ENCODE data around the gene PSTPIP1.

The PSTPIP1 gene

GRCh38 chr15:77032052-77032646, 37.2 kb downstream of the PSTPIP1 start:
- Mint-ChIP-seq H3K9me3 (no peaks in the 10 kb centered on the region), H3K27me3 (peaks cover 1% of the 10 kb centered on the region), H3K4me1 (peaks cover 8% of the 10 kb centered on the region), H3K36me3 (ENCODE audit: low read depth) (peaks cover 29% of the 10 kb centered on the region), H3K4me3 (no peak overlapping the region), H3K27ac (peak overlapping the region; percentile 54)
- DNase-seq (no peak), ATAC-seq (no peak)

GRCh38 chr15:77032647-77033416, 37.9 kb downstream of the PSTPIP1 start:
- Mint-ChIP-seq H3K27ac (no peak overlapping the region), H3K9me3 (peaks cover 4% of the 10 kb centered on the region), H3K4me1 (peaks cover 9% of the 10 kb centered on the region), H3K27me3 (peaks cover 1% of the 10 kb centered on the region), H3K36me3 (ENCODE audit: low read depth) (peaks cover 32% of the 10 kb centered on the region), H3K4me3 (no peak overlapping the region)
- ATAC-seq (no peak), DNase-seq (no peak)

DNA sequence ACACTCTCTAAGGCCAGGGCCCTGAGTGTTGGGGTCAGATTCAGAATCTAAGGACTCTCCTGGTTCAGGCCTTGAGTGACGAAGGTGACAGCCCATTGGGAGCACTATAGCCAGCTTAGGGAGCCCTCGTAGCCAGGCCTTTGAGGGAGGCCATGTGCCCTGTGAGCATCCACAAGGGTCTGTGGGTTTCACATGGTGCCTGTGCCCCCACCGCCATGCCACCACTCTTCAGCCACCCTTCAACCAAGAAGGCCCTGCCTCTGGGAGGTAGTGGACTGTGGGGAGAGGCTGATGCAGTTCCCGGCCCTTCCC, 38.4 kb downstream of the PSTPIP1 start:
- Mint-ChIP-seq H3K27me3 (peaks cover 1% of the 10 kb centered on the region), H3K4me1 (peaks cover 9% of the 10 kb centered on the region), H3K4me3 (no peak overlapping the region), H3K27ac (no peak overlapping the region), H3K36me3 (ENCODE audit: low read depth) (peaks cover 32% of the 10 kb centered on the region), H3K9me3 (peaks cover 4% of the 10 kb centered on the region)
- ATAC-seq, result no peak
- no peak for DNase-seq

- no peak for DNase-seq
- peaks cover 29% of the 10 kb centered on the region for H3K36me3 Mint-ChIP-seq (ENCODE audit: low read depth)
These were observed 39.1 kb downstream of the PSTPIP1 start for GRCh38 chr15:77033729-77034671.

GRCh38 chr15:77034695-77035489, 40.0 kb downstream of the PSTPIP1 start:
- peaks cover 25% of the 10 kb centered on the region for H3K36me3 Mint-ChIP-seq (ENCODE audit: low read depth)
- peak overlapping the region; percentile 52 for H3K27ac Mint-ChIP-seq
- peaks cover 4% of the 10 kb centered on the region for H3K9me3 Mint-ChIP-seq
- peaks cover 6% of the 10 kb centered on the region for H3K4me1 Mint-ChIP-seq
- ATAC-seq, result peak; percentile 20
- H3K27me3 Mint-ChIP-seq, result peaks cover 1% of the 10 kb centered on the region
- no peak overlapping the region for H3K4me3 Mint-ChIP-seq
- peak; percentile 70 for DNase-seq

More at GRCh38 chr15:77033729-77034671, 39.1 kb downstream of the PSTPIP1 start:
- H3K9me3 Mint-ChIP-seq, result peaks cover 4% of the 10 kb centered on the region
- no peak for ATAC-seq
- H3K27me3 Mint-ChIP-seq, result peaks cover 1% of the 10 kb centered on the region
- H3K4me1 Mint-ChIP-seq, result peaks cover 6% of the 10 kb centered on the region
- H3K4me3 Mint-ChIP-seq, result no peak overlapping the region
- peak overlapping the region; percentile 62 for H3K27ac Mint-ChIP-seq

DNA sequence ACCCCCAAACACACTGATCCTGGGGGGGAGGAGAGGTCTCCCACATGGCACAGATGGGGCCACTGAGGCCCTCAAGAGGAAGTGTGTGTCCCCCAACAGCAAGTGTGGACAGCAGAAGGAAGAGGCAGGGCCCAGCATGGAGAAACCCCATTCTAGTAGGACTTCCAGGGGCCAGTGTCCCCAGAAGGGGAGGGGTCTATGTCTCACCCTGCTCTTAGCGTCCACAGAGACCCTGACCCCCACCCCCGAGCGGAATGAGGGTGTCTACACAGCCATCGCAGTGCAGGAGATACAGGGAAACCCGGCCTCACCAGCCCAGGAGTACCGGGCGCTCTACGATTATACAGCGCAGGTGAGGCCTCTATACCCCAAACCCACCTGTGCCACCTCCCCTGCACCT, 40.7 kb downstream of the PSTPIP1 start:
- Mint-ChIP-seq H3K4me3 (no peak overlapping the region), H3K4me1 (peaks cover 6% of the 10 kb centered on the region), H3K36me3 (ENCODE audit: low read depth) (peaks cover 27% of the 10 kb centered on the region), H3K27ac (no peak overlapping the region), H3K9me3 (peaks cover 4% of the 10 kb centered on the region), H3K27me3 (peaks cover 1% of the 10 kb centered on the region)
- DNase-seq (no peak), ATAC-seq (no peak)

- peaks cover 1% of the 10 kb centered on the region for H3K27me3 Mint-ChIP-seq
- ATAC-seq (no peak), DNase-seq (no peak)
- H3K27ac Mint-ChIP-seq, result peak overlapping the region; percentile 52
- H3K4me3 Mint-ChIP-seq, result no peak overlapping the region
- H3K4me1 Mint-ChIP-seq, result peaks cover 9% of the 10 kb centered on the region
- H3K9me3 Mint-ChIP-seq, result peaks cover 4% of the 10 kb centered on the region
- H3K36me3 Mint-ChIP-seq (ENCODE audit: low read depth), result peaks cover 32% of the 10 kb centered on the region
These were observed 41.1 kb downstream of the PSTPIP1 start for GRCh38 chr15:77035999-77036471.

GRCh38 chr15:77036537-77037387, 41.8 kb downstream of the PSTPIP1 start:
- DNase-seq, result no peak
- H3K27me3 Mint-ChIP-seq, result peaks cover 1% of the 10 kb centered on the region
- peaks cover 37% of the 10 kb centered on the region for H3K36me3 Mint-ChIP-seq (ENCODE audit: low read depth)
- H3K9me3 Mint-ChIP-seq, result peaks cover 4% of the 10 kb centered on the region
- H3K4me3 Mint-ChIP-seq, result no peak overlapping the region
- H3K27ac Mint-ChIP-seq, result peak overlapping the region; percentile 69
- peaks cover 11% of the 10 kb centered on the region for H3K4me1 Mint-ChIP-seq
- ATAC-seq, result no peak

GRCh38 chr15:77037388-77038209, 42.7 kb downstream of the PSTPIP1 start:
- H3K4me3 Mint-ChIP-seq, result peak overlapping the region; percentile 17
- peaks cover 4% of the 10 kb centered on the region for H3K9me3 Mint-ChIP-seq
- DNase-seq, result no peak
- H3K4me1 Mint-ChIP-seq, result peaks cover 11% of the 10 kb centered on the region
- no peak for ATAC-seq
- peak overlapping the region; percentile 69 for H3K27ac Mint-ChIP-seq
- H3K27me3 Mint-ChIP-seq, result peaks cover 1% of the 10 kb centered on the region
- H3K36me3 Mint-ChIP-seq (ENCODE audit: low read depth), result peaks cover 40% of the 10 kb centered on the region

DNA sequence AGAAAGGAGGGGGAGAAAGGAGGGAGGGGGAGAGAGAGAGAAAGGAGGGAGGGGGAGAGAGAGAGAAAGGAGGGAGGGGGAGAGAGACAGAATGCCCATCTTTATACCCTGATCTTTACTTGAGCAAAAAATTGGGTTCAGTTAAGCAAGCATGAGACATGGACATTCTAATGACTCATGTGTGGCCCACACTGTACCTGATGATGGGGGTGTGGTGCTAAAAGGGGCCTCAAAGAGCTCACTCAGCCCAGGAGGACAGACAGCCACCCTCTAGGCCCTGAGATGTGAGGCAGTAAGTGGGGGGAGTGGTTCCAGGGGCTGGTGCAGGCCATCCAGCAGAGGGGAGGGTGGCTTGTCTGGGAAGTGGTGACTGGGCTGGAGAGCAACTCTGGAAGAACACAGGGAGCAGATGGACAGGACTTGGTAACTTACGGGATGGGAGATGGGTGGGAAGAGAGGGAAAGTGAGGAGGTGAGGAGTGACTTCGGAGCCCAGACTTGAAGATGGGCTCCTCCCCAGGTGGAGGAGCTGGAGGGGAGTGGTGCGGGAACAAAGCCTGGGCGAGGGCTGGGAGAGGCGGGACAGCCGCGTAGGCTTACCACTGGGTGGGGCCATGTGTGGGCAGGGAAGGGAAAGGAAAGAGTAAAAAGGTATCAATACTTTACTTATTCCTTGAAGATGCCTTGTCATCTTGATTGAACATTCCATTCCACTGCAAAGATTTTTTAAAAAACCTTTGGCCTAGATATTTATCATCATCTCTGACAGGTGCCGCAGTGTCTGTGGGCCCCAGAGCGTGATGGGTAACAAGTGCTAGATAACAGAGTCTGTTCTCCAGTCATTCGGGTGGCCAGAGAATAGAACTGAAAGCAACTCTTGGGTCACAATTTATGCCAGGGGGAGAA, 43.6 kb downstream of the PSTPIP1 start:
- Mint-ChIP-seq H3K4me3 (no peak overlapping the region), H3K4me1 (peaks cover 11% of the 10 kb centered on the region), H3K27me3 (peaks cover 1% of the 10 kb centered on the region), H3K36me3 (ENCODE audit: low read depth) (peaks cover 47% of the 10 kb centered on the region), H3K9me3 (peaks cover 4% of the 10 kb centered on the region), H3K27ac (no peak overlapping the region)
- DNase-seq, result no peak
- ATAC-seq, result no peak

GRCh38 chr15:77039217-77039533, 44.2 kb downstream of the PSTPIP1 start:
- no peak overlapping the region for H3K27ac Mint-ChIP-seq
- H3K9me3 Mint-ChIP-seq, result peaks cover 4% of the 10 kb centered on the region
- H3K4me1 Mint-ChIP-seq, result peaks cover 11% of the 10 kb centered on the region
- peaks cover 1% of the 10 kb centered on the region for H3K27me3 Mint-ChIP-seq
- no peak overlapping the region for H3K4me3 Mint-ChIP-seq
- DNase-seq, result no peak
- no peak for ATAC-seq
- H3K36me3 Mint-ChIP-seq (ENCODE audit: low read depth), result peaks cover 48% of the 10 kb centered on the region

DNA sequence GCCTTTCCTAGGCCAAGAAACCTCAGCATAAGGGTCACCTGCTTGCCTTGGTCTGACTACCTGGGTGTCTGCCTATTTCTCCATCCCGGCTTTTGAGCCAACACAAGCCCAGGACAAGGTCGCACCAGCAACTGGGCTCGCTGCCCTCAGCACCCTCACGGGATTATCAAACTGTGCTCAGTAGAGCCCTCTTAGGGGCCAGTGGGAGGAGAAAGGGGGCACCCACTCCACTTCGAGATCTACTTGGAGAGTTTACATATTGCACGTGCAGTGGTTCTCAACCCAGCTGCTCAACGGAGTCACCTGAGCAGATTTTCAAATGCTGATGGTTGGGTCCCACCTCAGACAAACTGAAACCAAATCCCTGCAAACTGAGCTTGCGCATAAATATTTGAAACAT, 44.9 kb downstream of the PSTPIP1 start:
- no peak for ATAC-seq
- peaks cover 8% of the 10 kb centered on the region for H3K4me1 Mint-ChIP-seq
- peaks cover 46% of the 10 kb centered on the region for H3K36me3 Mint-ChIP-seq (ENCODE audit: low read depth)
- H3K4me3 Mint-ChIP-seq, result no peak overlapping the region
- DNase-seq, result no peak
- H3K27me3 Mint-ChIP-seq, result peaks cover 1% of the 10 kb centered on the region
- H3K27ac Mint-ChIP-seq, result no peak overlapping the region
- peaks cover 4% of the 10 kb centered on the region for H3K9me3 Mint-ChIP-seq
